Stimulated activated CD4-positive, alpha-beta T cell treated with anti-CD3 and anti-CD28 coated beads, Interleukin-4, amount 100 ng/mL, for 1 hour (primary cell): ENCODE results near the gene OBSCN.
"Not testable (repeated sequence)": the region's sequence is repeated elsewhere in the genome, so short reads cannot be mapped to it uniquely, and the experiment has no call there.

ENCODE experiments used
- DNase-seq: peaks from one replicate; pipeline ENCODE4 v3.0.0-alpha.2; 2020

Gene OBSCN

GRCh38 chr1:228228601-228229074 is 20.8 kb downstream of the OBSCN start:
- DNase-seq: no peak

GRCh38 chr1:228231189-228231588 is 23.3 kb downstream of the OBSCN start:
- no peak for DNase-seq

- no peak for DNase-seq
Measured at GRCh38 chr1:228233136-228233535, 25.3 kb downstream of the OBSCN start.

- DNase-seq: no peak
Measured at GRCh38 chr1:228234921-228235320, 27.1 kb downstream of the OBSCN start.

- no peak for DNase-seq
Measured at GRCh38 chr1:228236744-228237143, 28.9 kb downstream of the OBSCN start.

GRCh38 chr1:228238007-228238406 is 30.2 kb downstream of the OBSCN start:
- DNase-seq: no peak

- no peak for DNase-seq
Measured at GRCh38 chr1:228238461-228238860, 30.6 kb downstream of the OBSCN start.

GRCh38 chr1:228240411-228241240 is 32.8 kb downstream of the OBSCN start:
- DNase-seq: no peak

GRCh38 chr1:228241259-228241658 is 33.4 kb downstream of the OBSCN start:
- no peak for DNase-seq

- DNase-seq: no peak
Measured at GRCh38 chr1:228242409-228242808, 34.6 kb downstream of the OBSCN start.

- DNase-seq: no peak
Measured at GRCh38 chr1:228243093-228243492, 35.2 kb downstream of the OBSCN start.

GRCh38 chr1:228243989-228244388 is 36.1 kb downstream of the OBSCN start:
- DNase-seq: not testable (repeated sequence)

GRCh38 chr1:228245111-228245510 is 37.3 kb downstream of the OBSCN start:
- no peak for DNase-seq

GRCh38 chr1:228246216-228246900 is 38.5 kb downstream of the OBSCN start:
- no peak for DNase-seq

- no peak for DNase-seq
Measured at GRCh38 chr1:228249513-228250305, 41.9 kb downstream of the OBSCN start.

- not testable (repeated sequence) for DNase-seq
Measured at GRCh38 chr1:228252476-228252875, 44.6 kb downstream of the OBSCN start.

- no peak for DNase-seq
Measured at GRCh38 chr1:228256626-228257375, 49.0 kb downstream of the OBSCN start.

- no peak for DNase-seq
Measured at GRCh38 chr1:228258486-228258885, 50.6 kb downstream of the OBSCN start.

- DNase-seq: no peak
Measured at GRCh38 chr1:228259368-228259894, 51.6 kb downstream of the OBSCN start.

- DNase-seq: no peak
Measured at GRCh38 chr1:228259951-228260350, 52.1 kb downstream of the OBSCN start.

GRCh38 chr1:228261706-228262105 is 53.9 kb downstream of the OBSCN start:
- DNase-seq: no peak

- DNase-seq: no peak
Measured at GRCh38 chr1:228262475-228262874, 54.6 kb downstream of the OBSCN start.
